Endometrial microvascular endothelial cells (primary cell): ENCODE results near the gene ACTL9. TPM values are rescaled to one million over a fixed set of nuclear protein-coding genes. Genes with fewer than 3 reads are reported as not detected.

ENCODE experiments used
- in situ Hi-C: cut with HindIII; loops from 2 replicates; pipeline ENCODE4 v1.10.0; 2017; ENCODE audit warnings: low sequenced_read_pairs, low pct_unique_long_range_greater_than_20kb; ENCODE audit errors: inconsistent ontology term
- total RNA-seq: library from RNA; depleted of rRNA; stranded (reverse); fragments of >200 nt; gene quantifications from one replicate; pipeline ENCODE4 v1.2.3, GENCODE V29; 2015; ENCODE audit errors: inconsistent ontology term

ACTL9 gene
- total RNA-seq, 1 donor from 2014 or later, result not detected

DNA sequence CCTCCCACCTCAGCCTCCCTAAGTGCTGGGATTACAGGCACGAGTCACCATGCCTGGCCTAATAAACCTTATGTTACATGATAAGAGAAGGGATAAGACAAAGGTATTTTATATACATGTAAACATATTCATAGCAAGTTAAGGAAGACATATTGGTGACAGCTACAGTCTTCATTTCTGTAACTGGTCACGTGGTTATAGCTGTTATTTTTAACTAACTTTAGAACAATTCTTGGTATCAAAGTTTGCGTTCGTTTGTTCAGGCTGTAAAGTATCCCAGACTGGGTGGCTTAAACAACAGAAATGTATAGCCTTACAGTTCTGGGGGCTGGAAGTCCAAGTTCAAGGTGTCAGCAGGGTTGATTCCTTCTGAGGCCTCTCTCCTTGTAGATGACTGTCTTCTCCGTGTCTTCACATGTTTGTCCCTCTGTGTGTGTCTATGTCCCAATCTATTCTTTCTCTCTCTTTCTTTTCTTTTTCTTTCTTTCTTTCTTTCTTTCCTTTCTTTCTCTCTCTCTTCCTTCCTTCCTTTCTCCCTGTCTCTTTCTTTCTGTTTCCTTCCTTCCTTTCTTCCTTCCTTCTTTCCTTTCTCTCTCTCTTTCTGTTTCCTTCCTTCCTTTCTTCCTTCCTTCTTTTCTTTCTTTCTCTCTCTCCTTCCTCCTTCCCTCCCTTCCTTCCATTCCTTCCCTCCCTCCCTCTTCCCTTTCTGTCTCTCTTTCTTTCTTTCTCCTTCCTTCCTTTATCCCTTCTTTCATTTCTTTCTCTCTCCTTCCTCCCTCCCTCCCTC is 7.6 kb downstream of the ACTL9 start:
- in situ Hi-C loops, result no loop called here

DNA sequence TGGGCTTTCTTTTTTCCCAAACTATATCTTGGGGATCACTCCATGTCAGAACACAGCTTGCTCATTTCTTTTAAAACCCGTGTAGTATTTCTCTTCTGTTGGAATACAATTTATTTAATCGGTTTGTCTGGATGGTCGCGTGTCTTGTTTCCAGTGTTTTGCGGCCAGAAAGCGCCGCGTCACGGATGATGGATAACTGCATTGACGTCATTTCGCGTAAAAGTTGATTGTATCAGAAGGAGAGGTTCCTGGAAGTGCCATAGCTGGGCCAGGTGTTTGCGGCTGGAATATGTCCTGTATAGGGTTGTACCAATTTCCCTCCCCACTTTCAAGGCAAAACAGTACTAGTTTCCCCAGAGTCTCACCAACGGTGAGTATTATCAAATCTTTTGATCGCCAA is 9.7 kb downstream of the ACTL9 start:
- in situ Hi-C loops, result no loop called here

DNA sequence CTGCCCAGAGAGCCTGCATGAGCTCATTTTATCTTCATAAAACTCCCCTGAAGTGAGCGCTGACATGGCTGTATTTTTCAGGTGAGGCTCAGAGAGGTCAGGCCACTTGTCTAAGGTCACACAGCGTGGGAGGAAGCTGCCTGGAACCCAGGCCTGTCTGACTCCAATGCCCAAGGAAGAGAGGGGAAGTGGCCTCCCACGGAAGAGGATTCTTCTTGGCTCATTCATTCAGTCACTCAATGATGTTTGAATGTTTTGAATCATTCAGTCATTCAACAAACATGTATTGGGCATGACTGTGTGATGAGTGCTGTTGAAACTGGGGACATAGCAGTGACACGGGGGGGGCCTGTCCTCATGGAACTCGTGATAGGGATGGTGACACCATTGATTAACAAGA is 12.0 kb downstream of the ACTL9 start:
- in situ Hi-C loops, result no loop called here

DNA sequence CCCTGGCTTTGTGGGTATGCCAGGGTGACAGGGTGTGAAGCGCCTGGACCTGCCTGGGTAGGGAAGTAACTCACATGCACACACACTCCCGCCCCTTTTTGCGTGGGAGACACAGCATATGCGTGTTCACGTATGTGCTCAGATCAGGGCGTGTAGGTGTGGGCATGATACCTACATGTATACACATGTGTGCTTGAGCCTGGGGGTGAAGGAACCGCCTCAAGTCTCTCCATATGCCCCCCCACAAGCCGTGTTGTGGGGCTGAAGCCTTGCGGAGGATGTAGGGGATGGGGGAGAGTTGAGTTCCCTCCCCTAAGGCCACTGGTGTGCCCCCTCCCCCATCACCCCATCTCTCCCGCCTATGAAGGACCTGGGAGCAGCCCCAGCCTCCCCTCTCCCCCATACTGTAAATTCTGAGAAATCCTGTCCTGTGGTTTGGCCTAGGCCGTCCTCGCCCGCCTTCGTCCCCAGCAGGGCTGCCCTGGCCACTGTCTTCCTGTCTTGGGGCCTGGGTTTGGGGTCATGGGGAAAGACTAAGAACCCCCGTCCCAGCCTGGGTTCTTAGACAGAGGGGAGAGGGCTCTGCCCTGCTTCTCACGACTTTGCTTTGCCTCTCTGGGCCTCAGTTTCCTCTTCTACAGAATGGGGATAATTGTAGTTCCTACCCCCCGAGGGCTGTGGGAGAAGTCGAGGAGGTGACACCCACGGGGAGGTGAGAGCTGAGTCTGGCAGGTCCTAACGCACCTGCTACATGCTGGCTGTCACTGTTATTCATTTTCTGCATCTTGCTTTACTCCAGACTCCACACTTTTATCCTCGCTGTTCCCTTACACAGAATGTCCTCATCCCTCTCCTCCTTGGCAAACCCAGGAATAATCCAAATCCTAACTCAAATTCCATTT is 14.3 kb downstream of the ACTL9 start:
- in situ Hi-C loops, result no loop called here

DNA sequence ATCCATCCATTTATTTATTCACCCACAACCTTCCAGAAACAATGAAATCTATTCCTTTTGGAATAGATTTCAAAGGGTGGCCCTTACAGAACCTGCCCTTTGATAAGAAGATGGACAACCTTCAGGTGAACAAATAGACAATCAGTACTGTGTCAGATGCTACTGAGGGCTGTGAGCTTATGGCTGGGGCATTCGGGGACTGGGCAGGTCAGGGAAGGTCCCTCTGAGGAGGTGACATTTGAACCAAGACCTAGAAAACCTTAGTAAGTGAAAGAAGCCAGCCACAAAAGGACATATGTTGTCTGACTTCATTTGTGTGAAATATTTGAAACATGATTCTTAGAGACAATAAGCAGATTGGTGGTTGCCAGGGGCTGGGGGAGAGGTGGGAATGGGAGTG is 15.7 kb downstream of the ACTL9 start:
- in situ Hi-C loops, result no loop called here

DNA sequence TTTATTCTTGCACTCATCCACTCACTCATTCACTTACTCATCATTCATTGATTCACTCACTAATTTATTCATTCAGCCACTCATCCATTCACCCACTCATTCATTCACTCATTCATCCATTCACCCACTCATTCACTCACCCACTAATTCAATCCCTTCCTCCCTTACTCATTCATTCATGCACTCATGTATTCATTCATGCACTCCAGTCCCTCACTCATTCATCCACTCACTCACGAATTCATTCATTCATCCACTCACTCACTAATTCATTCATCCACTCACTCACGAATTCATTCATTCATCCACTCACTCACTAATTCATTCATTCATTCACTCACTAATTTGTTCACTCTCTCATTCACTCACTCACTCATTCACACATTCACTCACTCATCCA is 16.1 kb downstream of the ACTL9 start:
- in situ Hi-C loops, result no loop called here

DNA sequence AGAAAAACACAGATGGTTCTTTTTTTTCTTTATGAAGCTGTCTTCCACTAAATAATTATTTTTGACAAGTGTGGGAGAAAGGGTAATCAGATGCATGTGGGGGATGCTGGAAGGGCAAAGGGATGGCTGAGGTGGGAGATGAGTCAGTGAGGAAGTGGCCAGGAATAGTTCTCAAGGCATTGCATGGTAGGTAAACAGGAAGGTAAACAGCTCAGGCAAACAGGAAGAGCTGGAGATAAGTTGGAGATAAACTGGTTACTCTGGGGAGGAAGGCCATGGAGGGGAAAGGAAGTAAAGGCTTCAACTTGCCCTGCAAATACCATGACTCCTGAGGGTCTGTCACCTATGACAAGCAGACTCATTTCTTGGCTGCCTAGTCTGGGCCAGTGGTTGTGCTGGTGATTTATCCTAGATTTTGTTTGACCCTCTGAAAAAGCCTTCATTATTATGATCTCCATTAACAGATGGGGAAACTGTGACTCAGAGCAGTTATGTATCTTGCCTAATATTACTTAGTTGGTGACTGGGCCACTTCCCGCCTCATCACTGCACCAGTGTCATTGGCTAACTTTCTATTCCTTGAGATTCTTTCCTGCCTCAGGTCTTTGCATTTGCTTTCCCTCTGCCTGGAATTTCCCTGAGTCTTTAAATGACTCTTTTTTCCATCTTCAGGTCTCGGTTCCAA is 17.1 kb downstream of the ACTL9 start:
- in situ Hi-C loops, result no loop called here

DNA sequence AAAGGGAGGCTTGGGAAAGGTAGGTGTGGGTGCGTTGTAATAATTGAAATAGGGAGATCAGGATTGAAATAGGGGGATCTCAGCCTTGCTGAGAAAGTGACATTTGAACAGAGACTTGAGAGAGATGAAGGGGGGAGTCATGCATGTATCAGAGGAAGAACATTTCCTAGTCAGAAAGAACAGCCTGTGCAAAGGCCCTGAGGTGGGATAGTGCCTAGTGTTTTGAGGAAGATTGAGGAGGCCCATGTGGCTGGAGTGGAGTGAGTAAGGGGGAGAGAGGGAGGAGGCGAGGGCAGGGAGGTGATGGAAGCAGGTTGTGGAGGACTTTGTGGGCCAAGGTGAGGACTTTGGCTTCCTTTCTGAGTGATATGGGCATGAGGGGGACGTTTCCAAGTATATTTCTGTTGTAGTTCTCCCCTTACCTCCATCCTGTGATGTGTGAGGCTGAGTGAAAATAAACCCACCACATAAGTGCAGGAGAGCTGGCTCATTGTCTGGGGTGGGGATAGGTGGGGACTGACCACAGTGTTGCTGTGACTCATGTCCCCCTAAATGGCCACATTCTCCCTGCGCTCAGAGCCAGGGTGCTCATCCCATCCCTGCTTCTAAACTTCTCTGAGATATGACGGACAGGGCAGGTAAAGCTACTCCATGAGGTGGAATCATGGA is 17.8 kb downstream of the ACTL9 start:
- in situ Hi-C loops, result no loop called here

DNA sequence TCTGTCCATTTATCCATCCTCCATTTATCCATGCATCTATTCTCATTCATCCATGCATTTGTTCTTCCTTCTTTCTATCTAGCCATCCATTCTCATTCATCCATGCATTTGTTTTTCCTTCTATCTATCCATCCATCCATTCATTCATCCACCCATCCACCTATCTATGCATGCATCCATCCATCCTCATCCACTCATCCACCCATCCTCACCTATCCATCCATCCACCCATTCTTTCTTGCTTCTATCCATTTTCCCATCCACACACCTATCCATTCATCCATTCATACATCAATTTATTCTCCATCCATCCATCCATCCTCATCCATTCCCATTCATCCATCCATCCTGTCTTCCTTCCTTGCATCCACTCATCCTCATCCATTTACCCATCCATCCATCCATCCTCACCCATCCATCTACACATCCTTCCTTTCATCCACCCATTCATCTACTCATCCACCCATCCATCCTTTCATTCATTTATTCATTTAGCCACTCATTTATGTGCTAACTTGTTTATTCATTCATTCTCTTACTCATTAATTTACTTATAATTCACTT is 20.3 kb downstream of the ACTL9 start:
- in situ Hi-C loops, result no loop called here

DNA sequence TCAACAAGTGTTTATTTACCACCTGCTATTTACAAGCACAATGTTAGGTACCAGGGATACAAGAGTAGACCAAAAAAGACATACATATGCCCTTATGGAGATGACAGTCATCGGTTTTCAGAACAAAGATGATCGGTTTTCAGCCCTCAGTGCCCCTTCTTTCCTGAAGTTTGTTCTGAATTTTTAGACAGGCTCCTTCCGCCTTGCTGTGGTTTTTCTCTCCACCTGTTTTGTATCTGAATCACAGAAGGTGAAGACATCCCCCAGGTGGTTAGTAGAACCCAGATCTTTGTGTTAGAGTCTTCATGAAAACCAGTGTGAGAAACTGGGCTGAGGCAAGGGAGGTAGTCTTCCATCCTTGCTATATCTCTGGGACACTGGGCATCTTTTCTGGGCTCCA is 23.5 kb downstream of the ACTL9 start:
- in situ Hi-C loops, result no loop called here

DNA sequence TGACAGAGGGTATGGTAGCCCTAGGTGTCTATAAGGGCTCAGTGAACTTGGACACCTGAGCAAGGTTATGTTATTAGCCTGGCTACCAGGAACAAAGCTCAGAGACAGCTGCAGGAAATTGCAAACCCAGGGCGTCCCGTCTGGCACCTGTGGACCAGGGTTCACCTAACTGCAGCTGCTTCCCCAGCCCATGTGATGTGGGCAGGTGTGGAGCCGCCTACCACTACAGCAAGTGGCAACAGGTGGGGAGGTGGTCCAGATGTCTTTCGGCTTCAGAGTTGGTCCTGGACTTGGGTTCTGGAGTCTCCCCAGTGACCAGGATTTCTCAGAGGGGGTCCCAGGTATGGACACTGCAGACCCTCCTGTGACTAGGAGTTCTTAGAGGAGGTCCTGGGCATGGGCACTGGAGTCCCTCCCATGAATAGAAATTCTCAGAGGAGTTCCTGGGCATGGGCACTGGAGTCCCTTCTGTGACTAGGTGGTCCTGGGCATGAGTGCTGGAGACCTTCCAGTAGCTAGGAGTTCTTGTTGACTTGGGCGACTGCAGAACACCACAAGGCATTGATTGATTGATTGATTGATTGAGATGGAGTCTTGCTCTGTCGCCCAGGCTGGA is 25.2 kb downstream of the ACTL9 start:
- in situ Hi-C loops, result no loop called here

DNA sequence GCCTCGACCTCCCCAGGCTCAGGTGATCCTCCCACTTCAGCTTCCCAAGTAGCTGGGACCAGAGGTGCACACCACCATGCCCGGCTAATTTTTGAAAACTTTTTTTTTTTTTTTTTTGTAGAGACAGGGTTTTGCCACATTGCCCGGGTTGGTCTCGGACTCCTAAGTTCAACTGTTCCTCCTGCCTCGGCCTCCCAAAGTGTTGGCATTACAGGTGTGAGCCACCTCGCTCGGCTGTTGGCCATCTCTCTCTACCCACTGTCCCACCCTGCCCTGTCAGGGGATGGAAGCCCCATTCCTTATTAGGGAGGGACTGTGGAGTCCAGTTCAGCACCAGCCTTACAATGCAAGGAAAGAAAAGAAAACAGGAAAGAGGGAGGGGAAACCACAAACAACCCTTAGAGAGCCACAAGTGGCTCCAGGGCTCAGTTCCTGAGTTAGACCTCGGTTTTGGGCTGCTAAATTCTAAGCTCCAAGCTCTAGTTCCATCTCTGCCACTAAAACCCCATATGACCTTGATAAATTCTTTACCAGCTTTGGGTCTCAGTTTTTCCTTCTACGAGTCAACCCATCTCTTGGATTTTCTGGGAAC is 31.7 kb downstream of the ACTL9 start:
- in situ Hi-C loops, result no loop called here

DNA sequence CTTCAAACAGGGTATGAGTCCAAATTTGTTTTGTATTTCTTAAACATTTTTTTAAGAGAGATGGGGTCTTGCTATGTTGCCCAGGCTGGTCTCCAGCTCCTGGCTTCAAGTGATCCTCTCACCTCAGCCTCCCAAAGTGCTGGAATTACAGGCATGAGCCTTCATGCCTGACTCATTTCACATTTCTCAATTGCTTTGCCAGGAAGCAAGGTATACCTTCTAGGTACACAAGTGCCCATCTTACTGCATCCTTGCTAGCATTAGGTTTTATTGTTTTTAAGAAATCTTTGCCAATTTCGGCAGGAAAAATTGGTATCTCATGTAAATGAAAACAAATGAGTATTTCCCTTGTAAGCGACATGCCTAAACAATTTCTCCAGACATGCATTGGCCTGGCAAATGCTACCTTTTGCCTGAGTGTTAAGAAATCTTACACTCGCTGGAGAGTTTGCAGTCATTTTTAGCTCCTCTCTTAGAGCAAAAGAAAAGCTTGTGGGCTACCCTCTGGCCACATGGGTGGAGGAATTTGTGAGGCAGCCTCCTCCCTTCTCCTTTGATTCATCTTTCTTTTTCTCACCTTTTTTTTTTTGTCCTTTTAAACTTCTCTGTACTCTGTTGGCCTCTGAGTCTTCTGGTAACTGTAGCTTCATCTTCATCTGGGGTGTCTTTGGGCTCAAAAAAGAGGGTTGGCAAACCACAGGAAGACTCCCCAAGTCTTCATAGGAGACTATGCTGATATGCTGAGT is 33.0 kb downstream of the ACTL9 start:
- in situ Hi-C loops, result no loop called here

DNA sequence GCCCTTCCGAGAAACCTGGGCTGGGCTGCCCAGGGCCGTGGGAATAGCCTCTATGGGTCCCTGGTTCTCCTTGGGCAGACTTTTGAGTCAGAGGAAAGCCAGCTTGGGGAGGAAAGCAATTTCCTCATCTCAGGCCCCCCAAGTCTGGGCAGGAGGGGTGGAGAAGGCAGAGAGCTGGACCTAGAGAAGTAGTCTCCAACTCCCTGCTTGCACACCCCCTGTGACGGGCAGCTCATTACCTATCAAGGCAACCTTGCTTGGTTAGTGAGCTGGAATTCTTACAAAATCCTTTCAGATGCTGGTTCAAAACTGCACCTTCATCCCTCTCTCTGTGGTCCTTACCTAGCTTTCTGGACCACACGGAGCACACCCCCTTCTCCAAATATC is 33.9 kb downstream of the ACTL9 start:
- in situ Hi-C loops, result no loop called here

DNA sequence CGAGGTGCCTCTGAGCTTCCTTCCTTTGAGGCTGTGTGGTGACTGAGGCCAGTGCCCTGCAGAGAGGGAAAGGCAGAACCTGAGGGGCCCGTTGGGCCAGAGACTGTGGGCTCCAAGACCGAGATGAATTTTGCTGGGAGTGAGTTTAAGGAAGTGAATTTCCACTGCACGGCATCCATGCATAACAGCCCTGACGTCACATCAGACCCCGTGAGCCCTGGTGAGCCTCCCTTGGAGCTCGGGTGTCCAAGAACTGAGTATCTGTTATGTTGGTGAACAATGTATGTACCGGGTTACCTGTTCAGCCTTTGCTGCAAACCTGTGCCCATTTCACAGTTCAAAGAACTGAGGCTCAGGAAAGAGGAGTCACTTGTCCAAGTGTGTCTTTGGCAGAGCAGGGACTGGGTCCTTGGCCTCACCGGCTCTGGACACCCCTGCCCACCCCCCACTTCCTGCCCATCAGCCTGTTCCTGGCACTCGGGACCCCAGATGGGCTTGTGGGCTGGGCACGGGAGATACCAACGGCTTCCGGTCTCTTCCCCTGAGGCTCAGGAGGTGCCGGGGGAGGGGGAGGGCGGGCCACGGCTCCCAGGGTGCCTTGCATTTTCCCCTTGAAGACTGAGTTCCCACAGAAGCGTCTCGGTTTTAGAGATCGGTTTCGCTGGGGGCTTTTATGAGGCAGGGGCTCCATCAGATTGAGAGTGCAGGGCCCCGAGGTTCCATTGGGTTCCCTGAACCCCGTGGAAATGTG is 34.5 kb downstream of the ACTL9 start:
- in situ Hi-C loops, result no loop called here

DNA sequence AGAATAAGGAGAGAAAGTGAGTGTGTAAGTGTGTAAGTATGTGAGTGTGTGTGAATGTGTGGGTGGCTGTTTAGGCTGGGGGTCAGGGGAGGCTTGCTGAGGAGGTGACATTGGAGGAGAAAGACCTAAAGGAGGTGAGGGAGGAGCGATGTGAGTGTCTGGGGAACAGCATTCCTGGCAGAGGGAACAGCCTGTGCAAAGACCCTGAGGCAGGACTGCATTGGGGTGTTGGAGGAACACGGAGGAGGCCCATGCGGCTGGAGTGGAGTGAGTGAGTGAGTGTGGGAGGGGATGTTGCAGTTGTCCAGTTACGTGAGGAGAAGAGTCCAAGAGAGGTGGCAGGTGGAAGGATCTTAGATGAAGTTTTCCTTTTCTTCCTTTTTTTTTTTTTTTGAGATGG is 36.3 kb downstream of the ACTL9 start:
- in situ Hi-C loops, result no loop called here

DNA sequence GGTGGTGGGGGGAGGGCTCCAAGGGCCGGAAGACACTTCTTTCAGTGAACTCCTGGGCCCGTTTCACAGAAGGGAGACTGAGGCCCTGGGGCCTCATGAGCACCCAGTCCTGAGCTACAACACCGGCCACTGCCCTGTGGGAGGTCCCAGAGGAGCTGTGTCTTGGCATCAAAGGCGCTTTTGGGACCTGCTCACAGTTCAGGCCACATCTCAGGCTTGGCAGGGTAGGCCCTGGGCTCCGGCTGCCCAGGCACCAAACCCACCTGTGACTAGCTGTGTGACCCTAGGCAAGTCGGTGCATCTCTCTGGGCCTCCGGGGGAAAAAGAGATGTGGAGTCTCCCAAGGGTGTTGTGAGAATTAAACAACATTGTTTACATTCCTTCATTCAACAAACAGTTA is 38.7 kb downstream of the ACTL9 start:
- in situ Hi-C loops, result no loop called here
